K562 (cell line): ENCODE measurements around the gene CEP128. TPM values are rescaled to one million over a fixed set of nuclear protein-coding genes. Genes with fewer than 3 reads are reported as not detected.

Experiments
- ATAC-seq: fragments of 200-7000 bp; cut with Tn5 transposase; 3 replicates; pipeline ENCODE4 v1.9.1; 2020; ENCODE audit warnings: moderate library complexity
- BruUV-seq: library from RNA; stranded (reverse); fragments of 400-500 nt; replicated peaks from 2 replicates; lab custom pipeline; 2021; lab: Mats Ljungman, UMichigan
- CTCF ChIA-PET: fragments of 300-600 bp; formaldehyde crosslinking; extraction: SDS; loops from one replicate; lab custom pipeline; 2021; ENCODE audit warnings: low intra/inter-chr PET ratio; lab: Yijun Ruan, JAX
- POLR2A ChIA-PET: fragments of 300-600, 350-650 bp; sonication (Branson Sonifier 250); formaldehyde crosslinking; extraction: SDS; loops from one replicate; lab custom pipeline; 2021; ENCODE audit warnings: antibody characterized with exemption, inconsistent platforms; lab: Yijun Ruan, JAX
- DNase-seq, 4 experiments: peaks; one replicate each; pipeline versions ENCODE4 v3.0.0 to v3.0.0-alpha.2; 2011 to 2018; ENCODE audit warnings: low spot score in 3 of 4, mixed read lengths in 3 of 4; ENCODE audit errors: extremely low read depth in 1 of 4
- FAIRE-seq: peaks from 2 replicates; lab custom pipeline; 2011; peaks lifted over from hg19 to GRCh38; lab: Jason Lieb, UNC
- H2AFZ ChIP-seq: 2 replicates; pipeline ENCODE4 v1.6.0; 2011; ENCODE audit warnings: low read depth, low read length, control low read depth, inconsistent platforms
- H3K27ac ChIP-seq: fragments of 200-600 bp; 3 replicates; pipeline ENCODE4 v1.8.0; 2011; ENCODE audit warnings: low read depth, mild to moderate bottlenecking, control low read depth, inconsistent platforms, low read length, moderate library complexity, mixed read lengths; ENCODE audit errors: extremely low read depth
- H3K27me3 ChIP-seq, 2 experiments: fragments of 300-600 bp in 1 of 2; 2 replicates in 1 of 2; 3 replicates in 1 of 2; pipeline versions ENCODE4 v1.6.0 to v1.8.0; 2011; ENCODE audit warnings: inconsistent platforms in 2 of 2, low read length in 2 of 2, mild to moderate bottlenecking in 1 of 2, mixed read lengths in 1 of 2, moderate library complexity in 1 of 2; ENCODE audit not compliant: control insufficient read depth in 2 of 2, insufficient read depth in 2 of 2
- H3K36me3 ChIP-seq: fragments of 300-600 bp; 3 replicates; pipeline ENCODE4 v1.8.0; 2011; ENCODE audit warnings: mild to moderate bottlenecking, low read length, inconsistent platforms; ENCODE audit not compliant: control insufficient read depth, insufficient read depth
- H3K4me1 ChIP-seq, 2 experiments: fragments of 200-600 bp in 1 of 2; replicated peaks in 1 of 2; 2 replicates in 1 of 2; 3 replicates in 1 of 2; pipeline versions ENCODE4 v1.5.1 to v1.8.0; 2011; ENCODE audit warnings: inconsistent platforms in 2 of 2, low read length in 2 of 2, mild to moderate bottlenecking in 1 of 2, mixed read lengths in 1 of 2, moderate library complexity in 1 of 2; ENCODE audit not compliant: control insufficient read depth in 2 of 2, insufficient read depth in 2 of 2
- H3K4me2 ChIP-seq: 2 replicates; pipeline ENCODE4 v1.6.1; 2011; ENCODE audit warnings: low read length, control low read depth, inconsistent platforms, mixed read lengths; ENCODE audit not compliant: insufficient read depth
- H3K4me3 ChIP-seq: fragments of 200-600 bp; sonication (generic), shearing (Covaris generic); 2 replicates; pipeline ENCODE4 v1.5.1; 2016; ENCODE audit warnings: control low read depth, inconsistent platforms
- H3K79me2 ChIP-seq: fragments of 200-600 bp; 3 replicates; pipeline ENCODE4 v1.8.0; 2011; ENCODE audit warnings: low read length, inconsistent platforms; ENCODE audit not compliant: control insufficient read depth, insufficient read depth
- H3K9ac ChIP-seq, 2 experiments: 2 replicates each; pipeline versions ENCODE4 v1.6.0 to v1.6.1; 2011; ENCODE audit warnings: low read depth in 2 of 2, low read length in 2 of 2, control low read depth in 1 of 2, inconsistent platforms in 1 of 2, mild to moderate bottlenecking in 1 of 2, mixed read lengths in 1 of 2; ENCODE audit not compliant: insufficient read depth in 1 of 2
- H3K9me1 ChIP-seq: one replicate; pipeline ENCODE4 v1.6.0; 2011; ENCODE audit warnings: inconsistent platforms, mild to moderate bottlenecking, low read length, moderate library complexity; ENCODE audit not compliant: control insufficient read depth, insufficient read depth
- H3K9me3 ChIP-seq: replicated peaks from 2 replicates; pipeline ENCODE4 v1.5.1; 2011; ENCODE audit warnings: low read depth, low read length, inconsistent platforms; ENCODE audit not compliant: control insufficient read depth, insufficient read depth
- H4K20me1 ChIP-seq: replicated peaks from 2 replicates; pipeline ENCODE4 v1.6.1; 2011; ENCODE audit warnings: low read length, inconsistent platforms, mixed read lengths; ENCODE audit not compliant: control insufficient read depth, insufficient read depth
- BCLAF1 ChIP-seq, 2 experiments: fragments of 450-650 bp in 1 of 2; IDR thresholded peaks; 2 replicates each; pipeline ENCODE4 v1.6.1; 2011 to 2017; ENCODE audit warnings: low read depth in 2 of 2, antibody characterized with exemption in 1 of 2, borderline replicate concordance in 1 of 2, low read length in 1 of 2, mild to moderate bottlenecking in 1 of 2, mixed read lengths in 1 of 2; ENCODE audit not compliant: control insufficient read depth in 1 of 2
- CBX1 ChIP-seq: sonication (generic); IDR thresholded peaks from 2 replicates; pipeline ENCODE4 v1.6.1; 2016; ENCODE audit warnings: antibody characterized with exemption, low read depth, mild to moderate bottlenecking
- CREB3 ChIP-seq: fragments of 450-650 bp; conservative IDR thresholded peaks from 2 replicates; pipeline ENCODE4 v1.6.1; 2016; ENCODE audit warnings: missing genetic modification characterization, low read depth, mild to moderate bottlenecking, missing compliant biosample characterization, moderate library complexity
- CTBP1 ChIP-seq: fragments of 450-650 bp; IDR thresholded peaks from 2 replicates; pipeline ENCODE4 v1.6.1; 2016; ENCODE audit warnings: borderline replicate concordance
- DEAF1 ChIP-seq: fragments of 450-650 bp; formaldehyde crosslinking; IDR thresholded peaks from 2 replicates; pipeline ENCODE4 v1.4.0; 2020; ENCODE audit warnings: mild to moderate bottlenecking, moderate library complexity
- ELK1 ChIP-seq: sonication (generic); formaldehyde crosslinking; IDR thresholded peaks from 2 replicates; pipeline ENCODE4 v1.8.1; 2022; ENCODE audit warnings: missing genetic modification reagents
- MED1 ChIP-seq: sonication (generic); formaldehyde crosslinking; IDR thresholded peaks from 2 replicates; pipeline ENCODE4 v1.8.1; 2023; ENCODE audit warnings: missing genetic modification reagents, borderline replicate concordance
- SETDB1 ChIP-seq: IDR thresholded peaks from one replicate; pipeline ENCODE4 v1.6.1; 2012; ENCODE audit warnings: low read length, control low read depth, inconsistent platforms
- TFE3 ChIP-seq: fragments of 450-650 bp; formaldehyde crosslinking; IDR thresholded peaks from 2 replicates; pipeline ENCODE4 v1.4.0; 2020; ENCODE audit warnings: mild to moderate bottlenecking, mixed read lengths
- TSC22D4 ChIP-seq: fragments of 450-650 bp; IDR thresholded peaks from 2 replicates; pipeline ENCODE4 v1.6.1; 2016; ENCODE audit warnings: missing genetic modification characterization, missing biosample characterization, control low read depth
- ZC3H11A ChIP-seq: IDR thresholded peaks from 2 replicates; pipeline ENCODE4 v1.6.1; 2012; ENCODE audit warnings: low read depth, low read length, improper control_type of control experiment
- ZNF512 ChIP-seq: IDR thresholded peaks from 2 replicates; pipeline ENCODE4 v1.6.1; 2016; ENCODE audit warnings: missing genetic modification characterization, missing compliant biosample characterization
- WGBS: fragments of 100-300 bp; shearing (Covaris generic); methylation state at CpG from one replicate; pipeline ENCODE4 v1.1.6; 2016; ENCODE audit warnings: low coverage, mixed read lengths; ENCODE audit not compliant: insufficient coverage; ENCODE audit errors: missing lambda C conversion rate; 5-methylcytosine and 5-hydroxymethylcytosine counted together
- in situ Hi-C: fragments of 300-500 bp; cut with MboI; formaldehyde crosslinking; loops from 4 replicates; pipeline ENCODE4 v1.15.0; 2018; ENCODE audit warnings: inconsistent platforms, mixed read lengths
- intact Hi-C: fragments of 100-400 bp; cut with micrococcal nuclease; formaldehyde crosslinking; loops from 2 replicates; pipeline ENCODE4 v1.14.2; 2022
- polyA plus RNA-seq, 8 experiments: library from polyadenylated mRNA; depleted of rRNA in 4 of 8; stranded (reverse) in 5 of 8; unstranded in 3 of 8; fragments of >200 nt; fragmentation: Nextera tagmentation in 2 of 8; fragmentation: Illumina TruSeq in 1 of 8; extraction: Ambion mirVana in 2 of 8; extraction: Trizol in 1 of 8; gene quantifications; 2 replicates each; pipeline versions ENCODE4 v1.2.1 to v1.2.3, GENCODE V29; 2011 to 2014; ENCODE audit warnings: inconsistent platforms in 1 of 8, missing spikeins in 1 of 8
- total RNA-seq, 7 experiments: library from RNA; depleted of rRNA in 6 of 7; stranded (reverse); fragments of >200 nt in 6 of 7; fragmentation: Illumina TruSeq in 2 of 7; extraction: Trizol in 2 of 7; gene quantifications; 2 replicates each; pipeline versions ENCODE4 v1.2.1 to v1.2.3, GENCODE V29; 2011 to 2021; ENCODE audit warnings: low replicate concordance in 1 of 7

CEP128 gene
- total and polyA plus RNA-seq, 9 of the 15 experiments (the other 6 are each of a cell fraction or from before 2014, with no cell fraction given) = 2.3 to 9.2 (median 4.6) TPM

- Histone ChIP-seq H3K4me1 (no peaks in the 10 kb centered on the region), H3K4me2 (no peak overlapping the region), H3K4me3 (no peak overlapping the region), H3K9me1 (no peaks in the 10 kb centered on the region), H3K36me3 (no peaks in the 10 kb centered on the region), H3K9ac (no peak overlapping the region), H3K9me3 (no peaks in the 10 kb centered on the region), H4K20me1 (no peaks in the 10 kb centered on the region), H2AFZ (no peak overlapping the region), H3K27me3 (no peaks in the 10 kb centered on the region), H3K79me2 (no peaks in the 10 kb centered on the region), H3K27ac (no peak overlapping the region)
- intact Hi-C loops (no loop called here), in situ Hi-C loops (no loop called here)
- ATAC-seq (no peak), FAIRE-seq (no peak), DNase-seq (no peak)
- WGBS = no CpG with 5 or more reads among the region's 1 CpG
- BruUV-seq = no TSS peak
- POLR2A ChIA-PET = no interaction called here
- CTCF ChIA-PET = no interaction called here
- TF ChIP-seq TFE3 (CRISPR knock-in tag) = no peak
- TF ChIP-seq CBX1 = no peak
- TF ChIP-seq ZNF512 (tag) = no peak
- no peak for TF ChIP-seq DEAF1 (CRISPR knock-in tag)
- no peak for TF ChIP-seq ZC3H11A
- TF ChIP-seq TSC22D4 (tag) = no peak
- no peak for TF ChIP-seq CREB3 (tag)
- TF ChIP-seq MED1 (CRISPR knock-in tag) = no peak
- TF ChIP-seq ELK1 (CRISPR knock-in tag) = no peak
- TF ChIP-seq CTBP1 = no peak
- TF ChIP-seq BCLAF1 (IDR thresholded peaks at IDR 0.05; ENCODE audit: borderline replicate concordance in 1 of 2, control insufficient read depth in 1 of 2, low read depth in 2 of 2, low read length in 1 of 2) = no peak
- no peak for TF ChIP-seq SETDB1
Observed at GRCh38 chr14:80771201-80771600, 170.3 kb downstream of the CEP128 start.
